Adrenal gland (tissue), 12 donors: ENCODE data around the gene CDK8. TPM values are rescaled to one million over a fixed set of nuclear protein-coding genes. Genes with fewer than 3 reads are reported as not detected.

Experiments used
- DNase-seq, 7 donors: peaks; one replicate each; pipeline ENCODE4 v3.0.0-alpha.2; 2019 to 2020
- H3K27ac ChIP-seq, 5 donors: fragments of 200-600 bp; sonication (generic) in 4 of 5; 1 replicate in 3 of 5; 2 replicates in 2 of 5; pipeline versions ENCODE4 v1.5.1 to v1.8.0; 2016 to 2020; ENCODE audit warnings: mild to moderate bottlenecking in 1 of 5
- H3K27me3 ChIP-seq: fragments of 200-600 bp; 2 replicates; pipeline ENCODE4 v1.8.0; 2021
- H3K36me3 ChIP-seq, 2 donors: fragments of 200-600 bp; replicated peaks in 1 of 2; 1 replicate in 1 of 2; 2 replicates in 1 of 2; pipeline versions ENCODE4 v1.5.1 to v1.8.0; 2018 to 2022
- H3K4me1 ChIP-seq, 2 donors: fragments of 200-600 bp; replicated peaks in 1 of 2; 1 replicate in 1 of 2; 2 replicates in 1 of 2; pipeline versions ENCODE4 v1.5.1 to v1.8.0; 2018 to 2021
- H3K4me3 ChIP-seq, 4 donors: fragments of 200-600 bp; sonication (generic) in 3 of 4; one replicate each; pipeline ENCODE4 v1.5.1; 2016 to 2018
- H3K9me3 ChIP-seq, 3 donors: fragments of 200-600 bp; sonication (generic) in 1 of 3; replicated peaks in 1 of 3; 1 replicate in 2 of 3; 2 replicates in 1 of 3; pipeline versions ENCODE4 v1.5.1 to v1.8.0; 2016 to 2021
- POLR2A ChIP-seq, 2 donors: fragments of 450-650 bp; IDR thresholded peaks; one replicate each; pipeline ENCODE4 v1.6.1; 2017; ENCODE audit warnings: antibody characterized with exemption in 2 of 2, mild to moderate bottlenecking in 2 of 2, moderate library complexity in 1 of 2
- WGBS, 4 donors: extraction: QIAGEN DNeasy Blood & Tissue Kit in 2 of 4; methylation state at CpG; one replicate each; pipeline versions ENCODE4 v1.1.5 to v1.1.7; 2013 to 2017; 5-methylcytosine and 5-hydroxymethylcytosine counted together
- intact Hi-C, 2 donors: fragments of 100-400 bp; cut with DNase I; formaldehyde crosslinking; loops; one replicate each; pipeline versions ENCODE4 v1.14.1 to v1.15.0; 2022 to 2023
- polyA plus RNA-seq, 3 donors: library from polyadenylated mRNA; stranded (reverse); fragments of 200-250 nt in 2 of 3; fragments of 350-450 nt in 1 of 3; fragmentation: Illumina TruSeq in 1 of 3; extraction: RNeasy Lipid Tissue Mini Kit (QIAGEN cat#74804) in 1 of 3; gene quantifications; one replicate each; pipeline ENCODE4 v1.2.3, GENCODE V29; 2013 to 2014
- total RNA-seq, 9 donors: library from RNA; depleted of rRNA in 4 of 9; stranded (reverse); fragments of >200 nt in 4 of 9; fragments of 120-200 nt in 1 of 9; fragmentation: NEBNext Ultra II Directional in 1 of 9; extraction: Animal tissue kit (Norgen Biotek cat#: 25700) in 1 of 9; gene quantifications; one replicate each; pipeline versions ENCODE4 v1.1.0 to v1.2.4, GENCODE V29; 2013 to 2023
- TF ChIP-seq, protein P1 (sequence below), 6 experiments: fragments of 450-650 bp in 4 of 6; fragments of 200-600 bp in 2 of 6; sonication (generic) in 1 of 6; IDR thresholded peaks; 1 replicate in 5 of 6; 2 replicates in 1 of 6; pipeline versions ENCODE4 v1.5.1 to v1.8.0; 2016 to 2021; ENCODE audit warnings: antibody characterized with exemption in 6 of 6, mild to moderate bottlenecking in 2 of 6, moderate library complexity in 1 of 6
- donor health status: healthy with polysubstance abuse.
- donor health status: Bipolar disorder and iron deficiency.
- donor health status: DM: yes; HTN: yes; CAD: no.
- donor health status: DM: no; HTN: no; CAD: no.
- donor health status: DM: no; HTN: no; CAD: no.
- donor health status: DM: yes; HTN: yes; CAD: no.

The CDK8 gene
- total and polyA plus RNA-seq, 12 donors: 7.7 to 65.4 (median 11.3) TPM

DNA sequence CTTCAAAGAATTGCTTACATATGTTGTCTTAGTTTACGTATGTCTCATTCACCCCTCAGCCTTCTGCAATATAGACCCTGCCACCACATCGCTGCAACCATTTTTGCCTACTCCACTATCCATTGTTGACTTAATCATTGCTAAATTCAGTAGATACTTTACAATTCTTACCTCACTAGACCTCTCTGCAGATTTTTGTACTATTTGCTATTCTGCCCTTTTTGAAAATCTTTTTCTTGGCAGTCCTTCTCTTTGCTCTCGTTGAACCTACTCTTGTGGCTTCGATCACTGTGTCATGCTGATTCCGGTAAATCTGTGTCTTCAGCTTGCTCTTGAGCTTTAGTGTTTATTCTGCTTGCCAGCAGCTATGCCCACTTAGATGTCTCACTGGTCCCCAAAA, 81.2 kb downstream of the CDK8 start:
- Histone ChIP-seq H3K4me1 (no peaks in the 10 kb centered on the region), H3K4me3 (no peak overlapping the region), H3K27ac (no peak overlapping the region), H3K27me3 (no peaks in the 10 kb centered on the region), H3K36me3 (no peaks in the 10 kb centered on the region), H3K9me3 (peaks cover 0 to 4% (median 0%) of the 10 kb centered on the region in 3 donors)
- intact Hi-C loops: no loop called here
- WGBS, 4 donors: 82 to 92% (median 91%) methylated on average over 5 of the region's 5 CpGs
- TF ChIP-seq, protein P1, sequence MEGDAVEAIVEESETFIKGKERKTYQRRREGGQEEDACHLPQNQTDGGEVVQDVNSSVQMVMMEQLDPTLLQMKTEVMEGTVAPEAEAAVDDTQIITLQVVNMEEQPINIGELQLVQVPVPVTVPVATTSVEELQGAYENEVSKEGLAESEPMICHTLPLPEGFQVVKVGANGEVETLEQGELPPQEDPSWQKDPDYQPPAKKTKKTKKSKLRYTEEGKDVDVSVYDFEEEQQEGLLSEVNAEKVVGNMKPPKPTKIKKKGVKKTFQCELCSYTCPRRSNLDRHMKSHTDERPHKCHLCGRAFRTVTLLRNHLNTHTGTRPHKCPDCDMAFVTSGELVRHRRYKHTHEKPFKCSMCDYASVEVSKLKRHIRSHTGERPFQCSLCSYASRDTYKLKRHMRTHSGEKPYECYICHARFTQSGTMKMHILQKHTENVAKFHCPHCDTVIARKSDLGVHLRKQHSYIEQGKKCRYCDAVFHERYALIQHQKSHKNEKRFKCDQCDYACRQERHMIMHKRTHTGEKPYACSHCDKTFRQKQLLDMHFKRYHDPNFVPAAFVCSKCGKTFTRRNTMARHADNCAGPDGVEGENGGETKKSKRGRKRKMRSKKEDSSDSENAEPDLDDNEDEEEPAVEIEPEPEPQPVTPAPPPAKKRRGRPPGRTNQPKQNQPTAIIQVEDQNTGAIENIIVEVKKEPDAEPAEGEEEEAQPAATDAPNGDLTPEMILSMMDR (IDR thresholded peaks at IDR 0.05): no peak
- TF ChIP-seq POLR2A (IDR thresholded peaks at IDR 0.05): no peak
- no peak for DNase-seq

DNA sequence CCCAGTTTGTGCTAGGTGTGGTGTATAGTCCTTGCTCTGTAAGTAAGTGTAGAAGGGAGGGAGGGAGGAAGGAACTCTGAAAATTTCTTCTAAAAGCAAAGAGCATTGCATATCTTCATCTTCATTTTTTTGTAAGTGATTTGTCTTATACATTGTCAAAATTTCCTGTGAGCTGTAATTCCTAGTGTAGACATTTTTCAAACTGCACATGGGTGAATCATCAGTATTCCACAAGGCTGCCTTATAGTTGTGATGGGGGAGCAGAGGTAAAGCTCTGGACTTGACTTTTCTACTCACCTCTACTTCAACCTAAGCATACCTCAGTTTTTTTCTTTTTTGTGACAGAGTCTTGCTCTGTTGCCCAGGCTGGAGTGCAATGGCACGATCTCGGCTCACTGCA, 86.9 kb downstream of the CDK8 start:
- 96 to 100% (median 97%) methylated on average over 2 of the region's 2 CpGs for WGBS, 4 donors
- H3K36me3 ChIP-seq: no peaks in the 10 kb centered on the region
- intact Hi-C loops: no loop called here

DNA sequence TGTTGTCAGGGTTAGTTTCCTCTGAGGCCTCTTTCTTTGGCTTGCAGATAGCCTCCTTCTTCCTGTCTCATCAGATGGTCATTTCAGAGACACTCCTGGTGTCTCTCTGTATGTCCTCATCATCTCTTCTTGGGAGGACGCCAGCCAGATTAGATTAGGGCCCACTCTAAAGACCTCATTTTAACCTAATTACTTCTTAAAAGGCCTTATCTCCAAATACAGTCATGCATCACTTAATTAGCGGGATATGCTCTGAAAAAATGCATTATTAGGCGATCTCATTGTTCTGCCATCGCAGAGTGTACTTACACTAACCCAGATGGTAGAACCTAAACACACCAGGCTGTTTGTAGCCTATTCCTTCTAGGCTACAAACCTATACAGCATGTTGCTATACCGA, 89.0 kb downstream of the CDK8 start:
- Histone ChIP-seq H3K9me3 (peaks cover 0 to 5% (median 0%) of the 10 kb centered on the region in 3 donors), H3K4me1 (no peaks in the 10 kb centered on the region), H3K27me3 (no peaks in the 10 kb centered on the region), H3K27ac (no peak overlapping the region), H3K36me3 (no peaks in the 10 kb centered on the region), H3K4me3 (no peak overlapping the region)
- intact Hi-C loops: no loop called here
- TF ChIP-seq POLR2A (IDR thresholded peaks at IDR 0.05): no peak
- TF ChIP-seq, protein P1 (IDR thresholded peaks at IDR 0.05): no peak
- WGBS, 4 donors: 89 to 91% (median 90%) methylated on average over 5 of the region's 5 CpGs
- DNase-seq: no peak

More for the DNA sequence above, 86.9 kb downstream of the CDK8 start:
- DNase-seq: no peak
- no peaks in the 10 kb centered on the region for H3K27me3 ChIP-seq
- H3K27ac ChIP-seq: no peak overlapping the region
- TF ChIP-seq, protein P1 (IDR thresholded peaks at IDR 0.05): no peak
- no peak for TF ChIP-seq POLR2A (IDR thresholded peaks at IDR 0.05)
- no peak overlapping the region for H3K4me3 ChIP-seq
- H3K4me1 ChIP-seq: no peaks in the 10 kb centered on the region
- peaks cover 0 to 5% (median 0%) of the 10 kb centered on the region in 3 donors for H3K9me3 ChIP-seq

DNA sequence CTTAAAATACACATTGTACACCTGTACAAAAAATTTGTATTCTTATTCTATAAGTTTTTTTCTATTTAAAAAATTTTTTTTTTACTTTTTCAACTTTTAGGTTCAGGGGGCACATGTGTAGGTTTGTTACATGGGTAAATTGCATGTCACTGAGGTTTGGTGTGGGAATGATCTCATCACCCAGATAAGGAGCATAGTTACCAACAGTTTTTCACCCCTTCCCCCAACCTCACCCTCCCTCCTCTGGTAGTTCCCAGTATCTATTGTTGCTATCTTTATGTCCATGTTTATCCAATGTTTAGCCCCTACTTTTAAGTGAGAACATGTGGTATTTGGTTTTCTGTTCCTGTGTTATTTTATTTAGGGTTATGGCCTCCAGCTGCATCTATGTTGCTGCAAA, 89.9 kb downstream of the CDK8 start:
- Histone ChIP-seq H3K27ac (no peak overlapping the region), H3K27me3 (no peaks in the 10 kb centered on the region), H3K4me1 (no peaks in the 10 kb centered on the region), H3K9me3 (peaks cover 0 to 5% (median 0%) of the 10 kb centered on the region in 3 donors), H3K36me3 (no peaks in the 10 kb centered on the region), H3K4me3 (no peak overlapping the region)
- DNase-seq: no peak
- intact Hi-C loops: no loop called here
- TF ChIP-seq POLR2A (IDR thresholded peaks at IDR 0.05): no peak
- TF ChIP-seq, protein P1 (IDR thresholded peaks at IDR 0.05): no peak
